ENCODE results near the gene PSMB3.
A peak's percentile ranks its signal among the peaks of the same experiment; 100 is the strongest.

PSMB3 gene

GRCh38 chr17:38727736-38728135 lies 24.8 kb upstream of the PSMB3 start:
- no peak overlapping the region for H3K27ac ChIP-seq
- TF ChIP-seq ZFX (IDR thresholded peaks at IDR 0.05), result no peak
- TF ChIP-seq, protein P1, sequence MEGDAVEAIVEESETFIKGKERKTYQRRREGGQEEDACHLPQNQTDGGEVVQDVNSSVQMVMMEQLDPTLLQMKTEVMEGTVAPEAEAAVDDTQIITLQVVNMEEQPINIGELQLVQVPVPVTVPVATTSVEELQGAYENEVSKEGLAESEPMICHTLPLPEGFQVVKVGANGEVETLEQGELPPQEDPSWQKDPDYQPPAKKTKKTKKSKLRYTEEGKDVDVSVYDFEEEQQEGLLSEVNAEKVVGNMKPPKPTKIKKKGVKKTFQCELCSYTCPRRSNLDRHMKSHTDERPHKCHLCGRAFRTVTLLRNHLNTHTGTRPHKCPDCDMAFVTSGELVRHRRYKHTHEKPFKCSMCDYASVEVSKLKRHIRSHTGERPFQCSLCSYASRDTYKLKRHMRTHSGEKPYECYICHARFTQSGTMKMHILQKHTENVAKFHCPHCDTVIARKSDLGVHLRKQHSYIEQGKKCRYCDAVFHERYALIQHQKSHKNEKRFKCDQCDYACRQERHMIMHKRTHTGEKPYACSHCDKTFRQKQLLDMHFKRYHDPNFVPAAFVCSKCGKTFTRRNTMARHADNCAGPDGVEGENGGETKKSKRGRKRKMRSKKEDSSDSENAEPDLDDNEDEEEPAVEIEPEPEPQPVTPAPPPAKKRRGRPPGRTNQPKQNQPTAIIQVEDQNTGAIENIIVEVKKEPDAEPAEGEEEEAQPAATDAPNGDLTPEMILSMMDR (conservative IDR thresholded peaks at IDR 0.05), result no peak

DNA sequence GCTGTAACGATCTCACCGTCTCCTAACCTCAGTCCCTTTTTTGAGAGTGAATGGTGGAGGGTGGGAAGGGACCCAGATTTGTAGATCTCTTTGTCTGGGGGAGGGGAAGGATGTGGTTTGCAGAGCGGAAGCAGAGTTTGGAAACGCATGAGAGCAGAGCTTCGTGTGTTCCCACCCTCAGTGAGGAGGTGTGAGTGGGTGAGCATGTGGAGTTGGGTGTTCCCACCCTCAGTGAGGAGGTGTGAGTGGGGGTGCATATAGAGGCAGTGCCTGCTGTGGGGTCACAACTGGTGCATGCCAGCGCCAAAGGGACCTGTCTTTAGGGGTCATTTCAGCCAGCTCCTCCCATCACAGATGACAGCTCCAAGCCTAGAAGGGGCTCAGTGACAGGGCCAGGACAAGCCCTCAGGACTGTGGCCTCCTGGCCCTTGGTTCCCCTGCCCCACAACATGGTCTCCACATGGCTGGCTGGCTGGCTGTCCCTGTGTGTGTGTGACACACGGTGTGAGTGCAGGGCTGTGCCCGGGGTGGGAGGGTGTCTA lies 24.2 kb upstream of the PSMB3 start:
- TF ChIP-seq, protein P1 (conservative IDR thresholded peaks at IDR 0.05), result no peak
- TF ChIP-seq ZFX (IDR thresholded peaks at IDR 0.05), result no peak
- H3K27ac ChIP-seq, result peak overlapping the region; percentile 95; the same call in 1 of the 2 replicates

DNA sequence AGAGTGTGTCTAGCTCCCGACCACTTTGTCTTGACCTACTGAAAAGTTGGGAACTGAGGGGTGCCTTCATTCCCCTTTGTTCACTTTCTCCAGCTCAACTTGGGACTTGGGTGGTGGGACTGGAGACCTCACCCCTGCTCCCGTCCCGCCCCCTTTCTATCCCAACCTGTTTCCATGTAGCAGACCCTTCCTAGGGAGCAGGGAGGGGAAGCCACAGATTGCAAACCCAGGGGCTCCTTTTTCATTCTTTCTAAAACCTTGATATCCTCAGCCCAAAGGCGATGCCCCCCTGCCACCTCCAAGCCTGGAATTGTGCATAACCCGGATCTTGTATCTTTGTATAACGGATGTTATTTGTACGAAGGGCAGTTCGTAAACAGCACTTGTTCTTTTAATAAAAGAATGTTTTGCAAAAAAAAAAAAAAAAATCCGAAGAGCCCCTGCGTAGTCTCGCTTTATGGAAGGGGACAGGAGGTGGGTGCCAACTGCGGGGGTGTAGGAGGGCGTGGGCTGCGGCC lies 23.1 kb upstream of the PSMB3 start:
- peak overlapping the region; percentile 95 for H3K27ac ChIP-seq
- no peak for TF ChIP-seq ZFX (IDR thresholded peaks at IDR 0.05)
- TF ChIP-seq, protein P1 (conservative IDR thresholded peaks at IDR 0.05), result no peak

GRCh38 chr17:38729886-38730525 lies 22.5 kb upstream of the PSMB3 start, which contains the start of gene CISD3:
Gene CISD3 (plus strand): TSS chr17:38730341. CDS start chr17:38730359, 18 bp downstream.
- TF ChIP-seq, protein P1 (conservative IDR thresholded peaks at IDR 0.05), result peak; percentile 98
- TF ChIP-seq ZFX (IDR thresholded peaks at IDR 0.05), result 0 out of 2 replicates have a peak, but pooled peaks have one; percentile 23
- peak within 1 kb of the TSS; percentile 95 for H3K27ac ChIP-seq

GRCh38 chr17:38730526-38731379 lies 21.8 kb upstream of the PSMB3 start:
- H3K27ac ChIP-seq, result peak overlapping the region; percentile 95
- peak; percentile 59; the same call in 1 of the 2 replicates for TF ChIP-seq ZFX (IDR thresholded peaks at IDR 0.05)
- TF ChIP-seq, protein P1 (conservative IDR thresholded peaks at IDR 0.05), result no peak

DNA sequence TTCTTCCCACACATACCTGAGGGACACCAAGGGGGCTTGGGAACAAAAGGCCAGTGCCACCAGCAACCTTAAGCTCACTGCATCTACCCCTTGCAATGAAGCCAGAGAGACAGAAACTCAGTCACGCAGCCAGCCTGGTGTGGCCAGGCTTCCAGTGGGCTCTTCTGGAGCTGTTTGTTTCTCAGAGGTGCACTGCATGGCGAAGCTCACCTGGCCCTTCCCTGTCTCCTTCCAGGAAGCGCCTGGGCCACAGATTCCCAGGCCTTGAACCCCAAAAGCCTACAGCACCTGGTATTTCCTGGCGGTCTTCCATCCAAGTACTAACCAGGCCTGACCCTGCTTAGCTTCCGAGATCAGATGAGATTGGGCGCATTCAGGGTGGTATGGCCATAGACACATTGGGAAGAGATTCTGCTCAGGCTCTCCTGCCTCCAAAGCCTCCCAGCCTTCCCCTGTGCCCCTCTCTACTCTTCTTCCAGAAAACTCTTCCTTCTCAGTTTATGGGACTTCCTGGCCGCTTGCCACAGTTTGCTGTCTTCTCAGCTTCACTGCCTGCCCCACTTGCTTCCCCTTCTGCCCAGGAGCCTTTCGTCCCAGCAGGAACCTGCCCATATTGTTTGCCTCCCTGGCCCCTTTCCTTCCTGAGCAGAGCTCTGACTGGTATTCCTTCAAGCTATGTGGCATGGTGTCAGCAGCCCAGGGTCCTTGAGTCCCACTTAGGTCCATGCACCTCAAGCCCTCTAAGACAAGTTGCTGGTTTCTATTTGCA lies 20.8 kb upstream of the PSMB3 start:
- peak overlapping the region; percentile 95 for H3K27ac ChIP-seq
- TF ChIP-seq, protein P1 (conservative IDR thresholded peaks at IDR 0.05), result no peak

Data from C4-2B (cell line).